Amygdala (tissue), 56 donors: ENCODE measurements around the gene BBS9.
A peak's percentile ranks its signal among the peaks of the same experiment; 100 is the strongest.

Experiments used
- DNase-seq, 56 donors: peaks; one replicate each; lab custom pipeline; 2025; lab: John Stamatoyannopoulos, UW

The BBS9 gene

GRCh38 chr7:33118383-33118782, 11.0 kb upstream of the BBS9 start:
- DNase-seq, result no peak

GRCh38 chr7:33127085-33127484, 2.3 kb upstream of the BBS9 start:
- DNase-seq, result no peak

GRCh38 chr7:33128631-33128989, 754 bp upstream of the BBS9 start:
- no peak for DNase-seq

- peak in 2 of 56 donors; percentile 34 to 36 for DNase-seq
These were observed 416 bp downstream of the BBS9 start for GRCh38 chr7:33129806-33130153.

GRCh38 chr7:33130184-33130583, 820 bp downstream of the BBS9 start:
- DNase-seq, result no peak

- DNase-seq, result no peak
These were observed 7.7 kb downstream of the BBS9 start for GRCh38 chr7:33137103-33137502.

GRCh38 chr7:33142585-33142984, 13.2 kb downstream of the BBS9 start:
- DNase-seq, result no peak

- DNase-seq, result no peak
These were observed 14.8 kb downstream of the BBS9 start for GRCh38 chr7:33143996-33144718.

- no peak for DNase-seq
These were observed 15.8 kb downstream of the BBS9 start for GRCh38 chr7:33145156-33145555.

GRCh38 chr7:33152087-33152486, 22.7 kb downstream of the BBS9 start:
- no peak for DNase-seq

- no peak for DNase-seq
These were observed 26.4 kb downstream of the BBS9 start for GRCh38 chr7:33155811-33156210.

GRCh38 chr7:33156441-33156840, 27.1 kb downstream of the BBS9 start:
- no peak for DNase-seq

GRCh38 chr7:33157311-33157710, 27.9 kb downstream of the BBS9 start:
- DNase-seq, result no peak

- no peak for DNase-seq
These were observed 28.4 kb downstream of the BBS9 start for GRCh38 chr7:33157781-33158180.

- no peak for DNase-seq
These were observed 48.5 kb downstream of the BBS9 start for GRCh38 chr7:33177876-33178275.

- DNase-seq, result no peak
These were observed 50.2 kb downstream of the BBS9 start for GRCh38 chr7:33179519-33179918.

- DNase-seq, result no peak
These were observed 54.1 kb downstream of the BBS9 start for GRCh38 chr7:33183504-33183903.

GRCh38 chr7:33184828-33185227, 55.5 kb downstream of the BBS9 start:
- no peak for DNase-seq

- DNase-seq, result peak in 1 of 56 donors; percentile 9
These were observed 56.4 kb downstream of the BBS9 start for GRCh38 chr7:33185786-33186185.

GRCh38 chr7:33186192-33186591, 56.8 kb downstream of the BBS9 start:
- no peak for DNase-seq

- no peak for DNase-seq
These were observed 61.4 kb downstream of the BBS9 start for GRCh38 chr7:33190688-33191304.

GRCh38 chr7:33191340-33191739, 62.0 kb downstream of the BBS9 start:
- DNase-seq, result no peak
